Measurements from ENCODE around the gene UIMC1.

Gene UIMC1

DNA sequence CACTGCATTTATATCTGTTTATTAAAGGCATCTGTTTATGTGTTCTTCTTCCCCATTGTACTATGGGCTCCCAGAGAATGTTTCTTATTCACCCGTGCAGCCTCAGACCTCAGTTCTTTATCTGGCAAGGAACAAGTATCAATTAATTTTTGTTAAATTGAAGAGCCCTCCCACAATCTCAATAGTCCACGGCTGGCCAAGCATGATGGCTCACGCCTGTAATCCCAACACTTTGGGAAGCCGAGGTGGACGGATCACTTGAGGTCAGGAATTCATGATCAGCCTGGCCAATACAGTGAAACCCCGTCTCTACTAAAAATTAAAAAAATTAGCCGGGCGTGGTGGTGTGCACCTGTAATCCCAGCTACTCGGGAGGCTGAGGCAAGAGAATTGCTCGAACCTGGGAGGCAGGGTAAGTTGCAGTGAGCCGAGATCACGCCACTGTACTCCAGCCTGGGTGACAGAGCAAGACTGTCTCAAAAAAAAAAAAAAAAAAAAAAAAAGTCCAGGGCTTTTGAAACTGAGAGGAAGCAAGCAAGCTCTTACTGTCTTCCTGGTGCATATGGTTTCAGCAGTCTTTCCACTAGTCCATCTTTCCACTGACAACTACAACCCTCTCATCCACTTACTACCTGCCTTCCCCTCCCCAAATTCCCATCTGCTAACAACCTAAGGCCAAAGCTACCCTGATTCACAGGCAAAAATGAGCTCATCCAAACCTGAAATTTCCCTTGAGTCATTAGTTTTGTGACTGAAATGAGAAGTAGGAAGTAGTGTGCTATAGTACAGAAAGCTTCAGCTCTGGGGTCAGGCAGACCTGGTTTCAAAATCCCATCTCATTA, 105.1 kb downstream of the UIMC1 start:
- DNase-seq, result no peak

DNA sequence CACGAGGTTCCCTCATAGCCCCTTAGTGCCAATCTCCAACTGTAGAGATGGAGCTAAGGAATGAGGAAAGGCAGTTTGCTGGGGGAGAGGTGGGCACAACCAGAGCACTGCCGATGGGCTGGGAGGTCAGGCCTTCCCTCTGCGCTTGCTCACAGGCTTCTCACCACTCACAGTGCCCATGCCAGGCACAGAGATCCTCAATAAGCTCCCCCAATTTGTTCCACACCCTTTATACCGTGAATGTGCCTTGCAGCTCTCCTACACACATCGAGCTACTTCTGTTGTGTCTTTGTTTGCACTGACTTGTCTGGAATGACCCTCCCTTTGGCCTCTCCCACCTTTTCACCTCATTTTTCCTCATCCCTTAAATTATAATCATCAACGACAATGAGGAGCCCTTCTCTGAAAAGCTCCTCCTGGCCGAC, 105.8 kb downstream of the UIMC1 start:
- no peak for DNase-seq

DNA sequence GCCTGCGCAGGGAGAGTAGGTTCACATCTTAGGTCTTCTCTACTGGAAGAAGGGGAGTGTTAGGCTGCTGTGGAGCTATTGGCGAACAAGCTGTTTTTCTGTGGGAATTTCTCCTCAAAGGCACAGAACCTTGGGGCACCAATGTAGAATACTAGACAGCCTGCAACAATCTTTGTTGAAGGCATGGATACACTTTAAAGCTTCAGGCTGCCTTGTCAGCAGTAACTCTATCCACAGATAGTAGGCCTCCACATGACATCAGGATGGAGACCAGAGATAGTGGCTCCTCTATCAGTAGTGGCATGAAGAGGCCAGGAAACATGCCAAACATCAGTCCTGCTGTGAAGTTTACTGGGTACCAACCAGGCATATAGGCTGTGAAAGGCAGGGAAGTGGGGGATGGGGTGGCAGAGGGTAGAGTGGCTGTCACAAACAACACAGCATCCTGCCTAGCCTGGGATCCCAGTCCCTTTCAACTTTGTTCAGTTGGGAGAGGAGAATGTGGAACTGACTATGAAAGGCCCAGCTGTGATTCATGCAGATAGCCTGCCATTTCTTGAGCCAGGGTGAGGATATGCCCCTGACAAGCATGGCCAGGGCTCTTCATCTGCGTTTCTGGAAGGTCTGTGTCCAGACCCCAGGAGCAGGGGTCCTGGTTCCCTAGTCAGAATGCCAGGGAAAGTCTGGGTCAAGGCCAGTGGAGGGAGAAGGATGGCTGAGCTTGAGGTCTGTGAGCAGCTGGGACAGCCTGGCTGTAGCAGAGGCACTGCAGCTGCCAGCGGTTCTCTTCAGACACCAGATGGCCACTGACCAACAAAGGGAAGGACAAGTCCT, 106.4 kb downstream of the UIMC1 start:
- no peak for DNase-seq

DNA sequence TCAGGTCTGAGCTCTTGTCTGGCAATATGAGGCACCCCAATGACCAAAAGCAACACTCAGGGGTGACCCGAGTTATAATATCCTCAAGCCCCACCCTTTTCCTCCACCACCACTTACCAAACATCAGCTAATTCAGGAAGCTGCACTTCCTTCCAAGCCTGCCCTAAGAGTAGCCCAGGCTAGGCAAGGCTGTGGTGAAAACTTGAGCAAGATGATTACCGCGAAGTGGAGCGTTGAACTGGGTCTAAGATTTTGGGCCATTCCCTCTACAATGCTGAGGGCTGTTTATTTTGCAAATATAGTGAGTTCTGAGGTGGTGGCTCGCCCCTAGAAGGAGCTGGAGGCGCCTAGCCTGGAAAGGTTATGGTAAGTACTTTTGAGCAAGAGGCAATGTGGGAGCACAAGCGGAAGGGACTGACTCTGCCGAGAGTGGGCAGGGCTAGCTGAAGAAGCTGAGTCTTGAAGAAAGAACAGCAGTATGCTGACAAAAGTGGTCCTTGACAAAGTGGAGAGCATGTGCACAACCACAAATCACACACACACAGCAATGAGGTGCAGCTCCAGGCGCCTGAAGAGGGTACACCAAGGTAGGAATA, 107.2 kb downstream of the UIMC1 start, which contains the start of gene HK3:
Gene HK3, minus strand, starts transcription at position 51 of the 596 bp plus-strand sequence. CDS start 3,187 bp downstream, outside the sequence.
- no peak for DNase-seq

DNA sequence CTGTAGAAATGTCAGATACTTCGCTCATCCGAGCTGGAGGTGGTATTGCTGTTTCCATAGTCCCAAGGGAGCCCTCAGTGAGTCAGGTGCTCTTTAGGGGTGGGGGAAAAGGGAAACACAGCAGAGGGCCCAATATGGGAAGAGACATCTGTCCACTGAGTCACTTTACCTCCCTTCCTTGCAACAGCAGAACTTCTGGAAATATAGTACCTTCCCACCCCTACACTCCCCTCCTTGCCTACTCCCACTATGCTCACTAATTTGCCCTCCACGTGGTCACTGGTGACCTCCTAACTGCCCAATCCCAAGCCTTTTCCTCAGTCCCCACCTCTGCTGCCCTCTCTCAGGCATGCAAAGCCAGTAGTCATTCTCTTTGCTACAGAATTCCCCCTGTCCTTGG, 109.3 kb downstream of the UIMC1 start:
- no peak for DNase-seq

DNA sequence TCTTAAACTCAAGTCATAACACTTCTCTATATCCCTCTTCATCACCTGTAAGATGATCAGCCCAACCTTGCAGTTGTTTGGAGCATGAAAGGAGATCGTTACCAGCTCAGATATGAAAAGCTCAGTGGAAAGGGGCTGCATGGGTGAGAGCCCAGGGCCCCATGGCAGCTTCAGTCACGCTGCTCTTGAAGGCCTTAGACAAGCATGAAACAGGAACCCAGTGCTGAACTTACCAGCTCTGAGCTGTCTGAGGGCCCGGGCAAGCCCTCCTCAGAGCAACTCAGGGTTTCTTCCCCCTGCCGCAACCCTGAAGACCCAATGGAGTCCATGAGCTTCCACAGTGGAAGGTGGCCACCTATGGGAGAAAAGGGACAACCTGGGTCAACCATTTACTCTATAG, 110.7 kb downstream of the UIMC1 start:
- DNase-seq, result no peak

DNA sequence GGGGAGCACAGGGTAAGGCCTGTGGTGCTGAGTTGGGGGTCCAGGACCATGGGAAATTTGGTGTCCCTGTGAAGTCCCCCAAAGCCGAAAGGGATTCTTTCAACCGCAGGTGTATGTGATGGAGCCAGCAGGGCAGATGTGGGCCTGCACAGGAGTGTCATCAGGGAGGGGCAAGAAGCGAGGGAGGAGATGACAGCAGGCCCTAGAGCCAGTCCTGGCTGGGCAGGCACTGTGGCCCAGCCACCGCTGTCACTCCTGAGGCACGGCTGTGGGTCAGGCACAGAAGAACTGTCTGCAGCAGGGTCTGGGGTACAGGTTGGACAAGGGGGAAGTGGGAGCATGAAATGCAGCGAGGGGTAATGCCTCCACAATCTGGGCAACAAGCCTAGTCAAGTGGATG, 112.3 kb downstream of the UIMC1 start:
- DNase-seq, result no peak

DNA sequence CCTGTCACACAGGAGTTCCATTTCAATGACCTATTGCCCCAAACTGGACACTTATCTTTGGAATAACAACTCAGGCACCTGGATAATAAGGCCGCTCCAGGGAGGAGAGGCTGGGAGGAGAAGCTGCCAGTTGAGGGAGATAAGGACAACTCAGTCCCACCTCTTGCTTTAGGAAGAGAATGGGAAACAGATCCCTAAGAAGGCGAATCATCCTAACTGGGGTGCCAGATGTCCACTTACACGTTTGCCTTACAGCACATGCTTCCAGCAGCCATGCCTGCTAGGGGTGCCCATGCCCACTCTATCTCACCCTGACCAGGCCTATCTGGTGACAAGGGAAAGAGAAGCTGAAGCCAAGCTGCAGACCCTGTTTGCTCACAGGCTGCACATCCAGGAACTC, 113.9 kb downstream of the UIMC1 start:
- no peak for DNase-seq

DNA sequence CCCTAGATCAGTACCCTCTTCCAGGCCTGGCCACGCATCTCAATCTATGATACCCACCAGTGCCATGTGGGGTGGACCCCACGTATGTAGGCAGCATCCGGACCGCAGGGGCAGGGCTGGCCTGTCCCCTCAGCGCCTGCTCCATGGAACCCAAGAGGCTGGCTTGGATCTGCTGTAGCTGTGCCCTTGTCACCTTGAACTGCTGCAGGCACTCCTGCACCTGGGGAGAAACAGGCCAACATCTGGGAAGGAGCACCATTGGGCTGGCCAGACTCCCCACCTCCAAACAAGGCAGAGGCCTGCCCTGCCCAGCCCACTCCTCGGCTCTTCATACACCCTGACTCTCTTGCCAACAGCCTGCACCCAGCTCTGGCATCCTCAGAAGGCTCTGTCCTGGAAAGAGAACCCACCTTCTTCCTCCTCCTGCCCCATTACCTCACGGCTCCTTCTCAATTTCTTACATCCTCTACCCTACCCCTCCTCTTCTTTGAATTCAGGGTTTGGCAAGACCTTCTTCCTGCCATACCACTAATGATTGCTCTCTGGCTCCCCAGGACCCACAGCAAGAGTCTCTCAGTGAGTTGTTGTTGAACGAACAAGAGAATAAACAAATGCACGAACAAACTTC, 115.1 kb downstream of the UIMC1 start:
- DNase-seq, result no peak

DNA sequence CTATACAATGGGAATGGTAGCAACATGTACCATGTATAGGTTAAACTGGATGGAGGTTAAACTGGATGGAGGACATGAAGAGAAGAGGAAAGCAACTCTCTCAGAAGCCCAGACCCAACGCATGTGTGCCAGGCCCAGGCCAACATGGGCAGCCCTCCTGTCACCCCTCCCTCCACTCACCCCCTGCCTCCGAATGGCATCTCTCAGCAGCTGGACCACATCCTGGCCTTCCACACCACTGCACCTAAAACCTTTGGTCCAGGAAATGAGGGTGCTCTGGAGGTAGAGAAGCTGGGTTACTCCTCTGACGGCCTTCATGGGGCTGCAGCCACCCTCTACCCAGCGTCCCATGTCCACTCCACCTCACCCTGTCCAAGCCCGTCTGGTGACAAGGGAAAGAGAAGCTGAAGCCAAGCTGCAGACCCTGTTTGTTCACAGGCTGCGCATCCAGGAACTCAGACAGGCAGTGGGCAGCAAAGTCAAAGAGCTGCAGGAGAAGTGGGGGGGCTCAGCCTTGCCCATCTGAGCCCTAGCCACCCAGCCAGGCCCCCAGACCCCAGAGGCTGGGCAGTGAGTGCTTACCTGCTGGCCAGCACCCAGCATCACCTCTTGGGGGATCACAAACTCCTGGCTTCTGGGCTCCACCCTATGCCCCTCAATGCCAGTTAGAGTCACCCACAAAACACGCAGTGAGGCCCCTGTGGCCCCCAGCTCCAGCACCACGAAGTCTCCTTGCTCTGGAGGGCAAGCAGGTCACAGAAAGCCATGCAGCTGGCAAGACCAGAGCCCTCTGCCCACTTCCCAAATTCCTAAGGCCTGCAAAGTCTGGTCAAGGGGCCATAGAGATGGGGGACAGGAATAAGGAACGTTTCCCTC, 115.9 kb downstream of the UIMC1 start:
- no peak for DNase-seq

DNA sequence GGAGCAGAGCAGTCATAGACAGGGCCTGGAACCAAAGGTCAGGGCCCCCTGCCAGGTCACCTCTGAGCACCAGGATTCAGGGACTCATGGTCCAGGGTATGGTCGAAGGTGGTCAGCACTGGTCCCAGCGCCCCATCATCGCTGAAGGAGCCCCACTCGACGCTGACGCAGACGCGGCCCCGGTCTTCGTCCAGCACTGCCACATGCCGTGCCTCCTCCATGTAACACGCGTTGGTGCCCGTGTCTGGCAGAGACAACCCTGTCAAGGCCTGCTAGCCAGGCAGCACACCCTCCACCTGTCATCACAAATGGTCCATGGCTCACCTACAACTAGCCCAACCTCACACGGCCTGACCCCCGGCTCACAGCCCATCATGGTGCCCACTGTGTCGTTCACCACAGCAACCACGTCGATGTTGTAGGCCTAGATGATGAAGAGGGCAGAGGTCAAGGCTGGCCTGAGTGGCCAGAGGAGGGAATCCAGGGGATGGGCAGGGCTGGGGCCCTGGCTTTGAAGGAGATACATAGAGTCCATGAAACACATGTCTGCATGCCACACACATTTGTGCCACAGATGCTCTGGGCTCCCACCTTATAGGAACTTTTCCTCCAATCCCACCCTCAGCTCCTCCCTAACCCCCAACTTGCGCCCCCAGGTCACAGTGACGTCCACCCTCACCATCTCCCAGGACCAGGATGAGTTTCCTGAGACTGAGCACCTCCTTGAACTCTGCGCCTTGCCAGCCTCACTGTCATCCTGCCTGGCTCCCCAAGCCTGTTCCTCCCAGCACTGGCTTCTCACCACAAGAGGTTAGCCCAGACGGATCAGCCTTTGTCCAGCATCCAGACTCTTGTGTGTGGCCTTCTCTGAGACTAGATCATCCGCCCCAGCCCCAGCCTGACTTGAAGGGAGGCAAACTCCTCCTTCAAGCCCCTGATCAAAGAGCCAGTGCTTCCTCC, 117.0 kb downstream of the UIMC1 start:
- no peak for DNase-seq

DNA sequence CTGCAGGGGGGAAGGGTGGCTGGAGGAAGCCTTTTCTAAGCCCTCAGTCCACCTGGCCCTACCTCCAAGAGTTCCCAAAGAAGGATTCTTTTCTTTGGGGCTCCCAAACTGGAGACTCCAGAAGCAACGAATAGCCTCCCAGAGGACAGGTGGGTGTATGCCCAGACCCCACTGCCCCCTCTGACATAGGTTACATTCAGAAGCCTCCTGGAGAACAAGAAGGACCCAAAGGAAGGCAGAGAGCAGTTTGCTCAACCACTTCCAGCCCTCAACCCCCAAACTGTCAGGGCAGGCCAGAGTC, 117.8 kb downstream of the UIMC1 start:
- no peak for DNase-seq

DNA sequence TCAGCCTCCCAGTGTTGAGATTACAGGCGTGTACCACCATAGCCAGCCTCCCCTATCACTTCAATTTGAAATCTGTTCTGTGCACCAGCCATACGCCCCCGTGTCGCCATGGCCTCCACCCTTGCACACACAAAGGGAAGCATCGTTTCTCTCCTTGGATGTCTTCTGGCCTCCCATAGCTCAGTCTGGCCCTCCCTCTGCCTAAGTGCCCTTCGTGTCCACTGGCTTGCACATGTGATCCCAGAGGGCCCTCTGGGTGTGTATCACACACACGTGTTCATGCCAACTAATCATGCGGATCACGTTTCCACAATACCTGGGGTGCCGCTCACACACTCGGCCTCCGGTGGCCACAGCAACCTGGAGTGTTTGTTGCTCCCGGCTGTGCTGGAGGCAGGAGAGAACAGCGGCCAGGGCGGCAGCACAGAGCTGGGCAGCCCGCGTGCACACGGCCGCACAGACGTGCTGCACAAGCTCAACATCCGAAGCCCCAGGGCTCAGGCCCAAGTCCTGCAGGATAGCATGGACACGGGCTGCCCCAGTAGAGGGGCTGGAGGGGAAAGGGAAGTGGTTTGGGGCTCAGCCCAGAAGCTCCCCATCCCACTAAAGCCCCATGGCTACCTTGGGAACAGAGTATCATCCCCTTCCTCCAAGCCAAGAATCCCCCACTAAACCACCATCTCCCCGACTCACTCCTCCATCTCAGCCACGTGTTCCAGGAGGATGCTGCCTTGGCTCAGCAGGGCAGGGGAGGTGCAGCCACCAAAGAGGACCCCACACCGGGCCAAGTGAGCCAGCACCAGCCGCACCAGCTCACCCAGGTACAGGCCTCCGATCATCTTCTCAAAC, 118.3 kb downstream of the UIMC1 start:
- DNase-seq, result no peak

DNA sequence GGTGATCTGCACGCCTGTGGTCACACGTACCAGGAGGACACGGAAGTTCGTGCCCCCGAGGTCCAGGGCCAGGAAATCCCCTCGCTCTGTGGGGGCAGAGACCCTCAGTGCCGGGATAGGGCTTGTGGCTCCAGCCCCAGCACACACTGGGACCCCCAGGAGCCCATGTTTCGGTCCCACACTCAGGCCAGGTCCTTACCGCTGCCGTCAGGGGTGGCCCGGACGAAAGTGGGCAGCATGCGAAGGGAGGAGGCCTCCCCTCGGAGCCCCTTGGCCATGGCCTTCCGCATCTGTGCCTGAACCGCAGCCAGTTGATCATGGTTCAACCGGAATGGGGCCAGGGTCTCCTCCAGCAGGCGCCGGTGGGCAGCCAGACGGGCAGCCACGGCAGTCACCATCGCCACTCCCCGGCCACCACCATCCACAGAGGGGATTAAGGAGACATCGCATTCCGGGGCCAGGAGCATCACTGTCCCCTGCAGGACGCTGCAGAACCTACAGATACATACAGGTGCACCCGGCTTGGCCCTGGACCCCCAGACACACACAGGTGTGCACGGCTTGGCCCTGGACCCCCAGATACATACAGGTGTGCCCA, 119.2 kb downstream of the UIMC1 start:
- DNase-seq, result no peak

DNA sequence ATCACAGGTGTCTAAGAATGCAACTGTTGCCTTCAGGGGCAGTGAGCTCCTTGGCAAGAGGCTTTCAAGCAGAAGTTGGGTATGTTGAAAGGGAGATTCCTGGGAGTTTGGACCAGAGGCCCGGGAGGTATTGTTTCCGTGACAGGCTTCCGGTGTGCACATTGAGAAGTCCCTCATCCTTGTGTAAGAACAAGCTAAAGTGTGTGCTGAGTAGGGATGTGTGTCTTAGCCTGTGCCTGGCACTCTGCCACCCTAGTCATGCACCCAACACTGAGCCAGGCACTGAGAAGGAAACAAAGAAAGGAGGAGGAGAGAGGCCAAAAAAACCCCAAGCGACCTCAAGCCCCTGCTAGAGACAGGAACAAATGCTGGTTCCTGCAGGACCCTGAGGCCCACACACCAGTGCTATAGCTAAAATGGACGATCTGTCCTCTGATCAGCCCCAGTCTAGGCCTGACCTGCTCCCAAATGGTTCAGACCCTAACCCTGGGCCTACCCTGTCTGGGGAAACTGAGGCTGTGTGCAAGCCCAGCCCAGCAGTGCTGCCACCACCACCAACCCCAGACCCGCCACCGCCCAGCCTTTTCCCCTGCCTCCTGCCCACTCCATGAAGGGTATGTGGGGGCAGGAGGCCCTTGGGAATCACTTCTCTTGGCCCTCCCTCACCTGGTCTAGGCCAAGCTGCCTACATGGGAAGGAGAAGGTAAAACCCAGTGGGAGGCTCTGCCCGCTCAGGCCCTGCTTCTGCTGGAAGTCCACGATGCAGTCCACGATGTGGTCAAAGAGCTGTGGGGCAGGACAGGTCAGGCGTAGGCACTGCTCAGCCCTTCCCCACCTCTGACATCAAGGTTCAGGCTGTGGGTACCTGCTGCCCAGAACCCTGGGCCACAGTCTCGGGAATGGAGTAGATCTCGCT, 120.0 kb downstream of the UIMC1 start:
- DNase-seq, result no peak

DNA sequence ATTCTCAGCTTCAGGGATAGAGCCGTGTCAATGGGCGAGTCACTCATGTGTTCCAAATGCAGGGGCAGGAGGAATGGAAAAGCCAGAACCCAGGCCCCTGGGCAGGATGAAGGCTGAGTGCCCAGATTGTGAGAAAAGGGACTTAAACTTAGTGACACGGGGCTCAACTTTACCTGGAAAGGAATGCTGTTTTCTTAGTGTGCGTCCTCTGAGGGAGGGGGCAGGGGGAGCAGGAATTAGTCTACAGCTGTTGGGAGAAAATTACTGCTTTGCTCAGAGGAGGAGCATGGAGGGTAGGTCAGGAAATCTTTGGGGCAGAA, 122.0 kb downstream of the UIMC1 start:
- no peak for DNase-seq

DNA sequence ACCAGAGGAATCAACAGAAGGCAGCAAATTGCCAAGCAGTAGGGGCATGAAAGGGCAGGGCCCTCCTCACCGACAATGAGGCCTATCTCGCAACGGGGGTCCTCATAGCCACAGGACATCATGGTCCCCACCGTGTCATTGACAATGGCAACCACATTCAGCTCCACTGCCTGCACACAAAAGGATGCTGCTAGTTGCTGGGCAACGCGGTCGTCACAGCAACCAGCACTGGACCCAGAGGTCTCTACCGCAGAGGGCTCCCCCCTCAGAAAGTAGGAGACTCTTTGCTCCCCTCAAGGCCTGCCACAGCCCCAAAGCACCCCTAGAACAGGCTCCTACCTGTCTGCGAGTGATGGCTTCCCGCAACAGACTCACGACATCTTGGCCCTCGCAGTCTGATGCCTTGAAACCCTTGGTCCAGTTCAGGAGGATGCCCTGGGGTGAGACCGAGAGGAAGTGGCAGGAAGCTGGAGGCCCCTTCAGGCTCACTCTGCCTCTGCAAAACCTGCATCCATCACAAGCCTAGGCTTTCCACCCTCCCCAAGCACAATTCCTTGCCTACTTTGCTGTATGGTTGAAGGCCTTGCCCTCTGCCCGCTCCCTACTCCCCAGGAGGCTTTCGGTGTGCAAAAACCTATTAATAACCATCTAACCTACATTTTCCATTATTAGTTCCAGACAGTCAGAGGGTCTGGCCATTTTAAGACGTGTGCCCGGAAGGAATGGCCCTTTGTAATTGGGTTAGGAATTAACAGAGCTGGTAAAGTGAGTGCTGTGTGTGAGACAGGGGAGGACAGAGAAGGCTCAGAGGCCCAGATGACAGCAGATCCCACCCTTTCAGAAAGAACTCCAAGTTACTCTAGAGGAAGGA, 122.6 kb downstream of the UIMC1 start:
- no peak for DNase-seq

DNA sequence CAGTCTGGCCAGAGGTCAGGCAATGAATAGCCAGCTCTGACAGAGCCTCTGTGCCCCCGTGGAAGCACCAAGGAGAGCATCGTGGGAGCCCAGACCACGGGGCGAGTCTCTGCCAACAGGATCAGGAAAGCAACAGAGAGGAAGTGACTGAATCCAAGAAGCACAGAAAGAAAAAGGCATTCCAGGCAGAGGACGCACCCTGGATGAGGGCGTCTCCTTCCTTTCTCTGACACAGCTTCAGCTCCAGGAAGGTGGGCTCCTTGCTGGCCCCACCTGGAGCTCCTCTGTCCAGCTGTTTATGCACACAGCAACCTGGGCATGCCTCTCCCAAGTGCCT, 124.0 kb downstream of the UIMC1 start:
- no peak for DNase-seq

Measured in activated naive CD4-positive, alpha-beta T cell treated with anti-CD3 and anti-CD28 coated beads, Interleukin-2, amount 50 U/mL, for 16 hours (primary cell).